ENCODE results near the gene BTBD9. TPM values are rescaled to one million over a fixed set of nuclear protein-coding genes. Genes with fewer than 3 reads are reported as not detected.
"Not testable (repeated sequence)": the region's sequence is repeated elsewhere in the genome, so short reads cannot be mapped to it uniquely, and the experiment has no call there.

BTBD9 gene
- total RNA-seq, 1 donor from 2014 or later, result 49.7 TPM

DNA sequence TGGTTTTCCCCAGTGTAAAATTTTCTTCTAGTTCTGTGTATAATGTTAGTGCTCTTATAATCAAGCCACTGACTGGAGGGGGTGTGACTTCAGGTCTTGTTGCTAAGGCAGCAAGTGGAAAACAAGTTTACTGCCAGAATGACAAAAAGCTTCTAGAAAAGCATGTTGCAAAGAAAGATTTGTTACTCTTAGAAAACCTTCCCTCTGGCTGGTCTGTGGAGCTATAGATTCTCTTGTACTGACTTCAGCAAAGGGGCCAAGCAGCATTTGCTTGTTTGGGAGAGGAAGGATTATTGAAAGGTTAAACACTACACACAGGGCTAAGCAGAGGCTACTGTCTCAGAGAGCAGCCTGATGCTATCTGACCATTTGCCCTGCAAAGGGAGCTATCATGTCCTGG is 288.8 kb downstream of the BTBD9 start:
- no peak overlapping the region for H3K4me3 ChIP-seq
- no peaks in the 10 kb centered on the region for H3K9me3 ChIP-seq
- H3K27me3 ChIP-seq (ENCODE audit: low read depth), result no peaks in the 10 kb centered on the region
- no peaks in the 10 kb centered on the region for H3K36me3 ChIP-seq
- TF ChIP-seq, protein P1, sequence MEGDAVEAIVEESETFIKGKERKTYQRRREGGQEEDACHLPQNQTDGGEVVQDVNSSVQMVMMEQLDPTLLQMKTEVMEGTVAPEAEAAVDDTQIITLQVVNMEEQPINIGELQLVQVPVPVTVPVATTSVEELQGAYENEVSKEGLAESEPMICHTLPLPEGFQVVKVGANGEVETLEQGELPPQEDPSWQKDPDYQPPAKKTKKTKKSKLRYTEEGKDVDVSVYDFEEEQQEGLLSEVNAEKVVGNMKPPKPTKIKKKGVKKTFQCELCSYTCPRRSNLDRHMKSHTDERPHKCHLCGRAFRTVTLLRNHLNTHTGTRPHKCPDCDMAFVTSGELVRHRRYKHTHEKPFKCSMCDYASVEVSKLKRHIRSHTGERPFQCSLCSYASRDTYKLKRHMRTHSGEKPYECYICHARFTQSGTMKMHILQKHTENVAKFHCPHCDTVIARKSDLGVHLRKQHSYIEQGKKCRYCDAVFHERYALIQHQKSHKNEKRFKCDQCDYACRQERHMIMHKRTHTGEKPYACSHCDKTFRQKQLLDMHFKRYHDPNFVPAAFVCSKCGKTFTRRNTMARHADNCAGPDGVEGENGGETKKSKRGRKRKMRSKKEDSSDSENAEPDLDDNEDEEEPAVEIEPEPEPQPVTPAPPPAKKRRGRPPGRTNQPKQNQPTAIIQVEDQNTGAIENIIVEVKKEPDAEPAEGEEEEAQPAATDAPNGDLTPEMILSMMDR (IDR thresholded peaks at IDR 0.05), result no peak
- no peak overlapping the region for H3K27ac ChIP-seq
- ATAC-seq (peak in 1 of 2 donors; percentile 83), DNase-seq (no peak)
- peaks cover 3% of the 10 kb centered on the region for H3K4me1 ChIP-seq
- intact Hi-C loops (cut with DNase I), result no loop called here

DNA sequence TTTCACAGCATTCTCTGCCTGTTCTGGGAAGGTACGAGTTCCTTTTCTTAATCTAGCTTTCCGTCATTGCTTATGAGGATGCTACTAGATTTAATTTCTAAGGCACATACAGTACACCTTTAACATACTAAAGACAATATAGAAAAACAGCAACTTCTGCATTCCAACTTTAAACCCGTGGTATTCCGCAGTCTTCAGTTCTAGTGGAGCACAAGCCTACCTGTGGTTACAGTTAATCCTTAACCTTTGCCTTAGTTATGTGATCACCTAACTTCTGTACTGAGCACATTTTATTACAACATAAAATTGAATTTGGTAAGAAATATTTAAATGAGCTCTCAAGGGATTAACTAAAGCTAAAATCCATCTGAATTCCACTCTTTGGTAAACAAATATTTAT is 289.5 kb downstream of the BTBD9 start:
- TF ChIP-seq, protein P1 (IDR thresholded peaks at IDR 0.05), result no peak

DNA sequence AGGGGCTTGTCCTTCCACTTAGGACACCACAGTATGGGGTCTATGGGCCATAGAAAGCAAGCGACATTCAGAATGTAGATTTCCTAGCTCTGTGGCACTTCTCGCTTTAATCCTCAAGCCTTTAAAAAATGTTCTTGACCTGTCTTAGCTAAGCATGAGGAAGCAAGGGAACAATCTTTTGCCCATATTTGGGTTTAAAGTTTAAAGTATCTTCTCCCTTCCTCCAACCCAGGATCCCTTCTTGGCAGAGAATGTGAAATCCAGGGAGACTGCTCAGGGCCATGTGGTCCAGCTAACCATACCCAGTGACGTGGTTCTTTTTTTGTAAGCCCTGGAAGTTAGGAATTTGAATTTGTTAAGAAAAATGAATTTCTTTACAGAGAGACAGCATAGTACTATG is 289.9 kb downstream of the BTBD9 start:
- ATAC-seq, result no peak
- Histone ChIP-seq H3K36me3 (no peaks in the 10 kb centered on the region), H3K27ac (no peak overlapping the region), H3K27me3 (ENCODE audit: low read depth) (no peaks in the 10 kb centered on the region), H3K4me1 (peaks cover 3% of the 10 kb centered on the region), H3K9me3 (no peaks in the 10 kb centered on the region), H3K4me3 (no peak overlapping the region)
- intact Hi-C loops (cut with DNase I), result no loop called here
- DNase-seq, result no peak
- TF ChIP-seq, protein P1 (IDR thresholded peaks at IDR 0.05), result no peak

More for the DNA sequence above, 289.5 kb downstream of the BTBD9 start:
- intact Hi-C loops (cut with DNase I), result no loop called here
- Histone ChIP-seq H3K27ac (no peak overlapping the region), H3K4me1 (peaks cover 3% of the 10 kb centered on the region), H3K36me3 (no peaks in the 10 kb centered on the region), H3K4me3 (no peak overlapping the region), H3K27me3 (ENCODE audit: low read depth) (no peaks in the 10 kb centered on the region), H3K9me3 (no peaks in the 10 kb centered on the region)
- DNase-seq (no peak), ATAC-seq (peak in 1 of 2 donors; percentile 44)

DNA sequence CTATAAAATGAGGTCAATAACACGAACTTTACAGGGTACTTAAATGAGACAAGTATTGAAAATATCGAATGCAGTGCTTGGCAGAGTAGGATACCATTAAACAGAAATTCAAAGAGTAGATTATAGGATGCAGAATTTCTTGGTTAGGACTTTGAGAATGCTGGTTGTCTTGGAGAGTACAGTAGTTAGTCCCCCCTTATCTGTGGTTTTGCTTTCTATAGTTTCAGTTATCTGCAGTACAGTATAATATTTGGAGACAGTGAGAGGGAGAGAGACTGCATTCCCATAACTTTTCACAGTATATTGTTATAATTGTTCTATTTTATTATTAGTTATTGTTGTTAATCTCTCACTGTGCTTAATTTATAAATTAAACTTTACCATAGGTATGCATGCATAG is 290.5 kb downstream of the BTBD9 start:
- Histone ChIP-seq H3K36me3 (no peaks in the 10 kb centered on the region), H3K27ac (no peak overlapping the region), H3K4me3 (no peak overlapping the region), H3K4me1 (peaks cover 3% of the 10 kb centered on the region), H3K9me3 (no peaks in the 10 kb centered on the region), H3K27me3 (ENCODE audit: low read depth) (no peaks in the 10 kb centered on the region)
- DNase-seq (no peak), ATAC-seq (no peak)
- intact Hi-C loops (cut with DNase I), result no loop called here
- TF ChIP-seq, protein P1 (IDR thresholded peaks at IDR 0.05), result no peak

DNA sequence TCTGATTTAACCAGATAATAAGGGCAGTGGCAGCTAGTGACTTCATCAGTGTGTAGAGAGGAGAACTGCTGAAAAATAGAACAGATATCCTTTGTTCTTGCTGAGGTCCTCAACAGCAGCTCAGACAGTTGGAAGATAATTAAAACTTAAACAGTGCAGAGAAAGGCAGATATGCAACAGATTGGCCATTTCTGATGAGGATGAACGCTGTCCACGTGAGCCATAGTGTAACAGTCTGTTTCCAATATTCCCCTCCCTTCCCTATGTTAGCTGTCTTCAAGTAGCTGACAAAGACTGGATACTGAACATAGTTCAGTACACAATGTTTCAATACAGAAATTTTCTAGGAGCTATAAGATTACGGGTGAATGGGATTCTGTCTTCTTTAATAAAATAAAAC is 291.4 kb downstream of the BTBD9 start:
- Histone ChIP-seq H3K4me1 (peaks cover 3% of the 10 kb centered on the region), H3K36me3 (no peaks in the 10 kb centered on the region), H3K9me3 (no peaks in the 10 kb centered on the region), H3K4me3 (no peak overlapping the region), H3K27ac (no peak overlapping the region), H3K27me3 (ENCODE audit: low read depth) (no peaks in the 10 kb centered on the region)
- ATAC-seq (no peak), DNase-seq (no peak)
- TF ChIP-seq, protein P1 (IDR thresholded peaks at IDR 0.05), result no peak
- intact Hi-C loops (cut with DNase I), result no loop called here

DNA sequence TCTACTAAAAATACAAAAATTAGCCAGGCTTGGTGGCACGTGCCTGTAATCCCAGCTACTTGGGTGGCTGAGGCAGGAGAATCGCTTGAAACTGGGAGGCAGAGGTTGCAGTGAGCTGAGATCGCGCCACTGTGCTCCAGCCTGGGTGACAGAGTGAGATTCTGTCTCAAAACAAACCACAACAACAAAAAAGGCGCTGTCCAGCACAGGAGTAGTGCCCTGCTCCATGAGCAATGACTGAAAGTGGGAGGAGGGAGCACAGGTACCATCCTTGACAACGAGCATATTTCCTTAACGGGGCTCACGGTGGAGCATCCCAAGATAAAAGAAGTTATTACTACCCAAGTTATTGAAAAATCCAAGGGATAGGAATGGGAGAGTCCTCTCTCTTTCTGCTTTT is 291.9 kb downstream of the BTBD9 start:
- not testable (repeated sequence) for ATAC-seq, H3K27ac ChIP-seq

More for the DNA sequence above, 291.9 kb downstream of the BTBD9 start:
- intact Hi-C loops (cut with DNase I); H3K4me3 ChIP-seq; H3K9me3 ChIP-seq; H3K36me3 ChIP-seq; H3K27me3 ChIP-seq (ENCODE audit: low read depth); H3K4me1 ChIP-seq; DNase-seq: not testable (repeated sequence)
